ENCODE measurements around the gene GPR137. TPM values are rescaled to one million over a fixed set of nuclear protein-coding genes. Genes with fewer than 3 reads are reported as not detected.

GPR137 gene
- total RNA-seq, 2 experiments from 2014 or later, result 32.5 to 35.7 TPM

GRCh38 chr11:64296830-64297698 is 11.4 kb downstream of the GPR137 start:
- no peak overlapping the region for H3K4me3 Mint-ChIP-seq
- H3K4me1 Mint-ChIP-seq, result peaks cover 22% of the 10 kb centered on the region
- H3K9me3 Mint-ChIP-seq, result no peaks in the 10 kb centered on the region
- H3K27ac Mint-ChIP-seq, result no peak overlapping the region
- H3K27me3 Mint-ChIP-seq, result peaks cover 97% of the 10 kb centered on the region
- DNase-seq, result no peak
- no peaks in the 10 kb centered on the region for H3K36me3 Mint-ChIP-seq

GRCh38 chr11:64297699-64298358 is 12.2 kb downstream of the GPR137 start:
- Mint-ChIP-seq H3K4me1 (peaks cover 18% of the 10 kb centered on the region), H3K9me3 (no peaks in the 10 kb centered on the region), H3K4me3 (no peak overlapping the region), H3K36me3 (no peaks in the 10 kb centered on the region), H3K27ac (no peak overlapping the region), H3K27me3 (peaks cover 97% of the 10 kb centered on the region)
- DNase-seq, result no peak

- DNase-seq, result no peak
- peak overlapping the region; percentile 45 for H3K4me3 Mint-ChIP-seq
- no peaks in the 10 kb centered on the region for H3K9me3 Mint-ChIP-seq
- no peaks in the 10 kb centered on the region for H3K36me3 Mint-ChIP-seq
- H3K27me3 Mint-ChIP-seq, result peaks cover 88% of the 10 kb centered on the region
- no peak overlapping the region for H3K27ac Mint-ChIP-seq
- H3K4me1 Mint-ChIP-seq, result peaks cover 23% of the 10 kb centered on the region
Measured at GRCh38 chr11:64298966-64299846, 13.6 kb downstream of the GPR137 start.

GRCh38 chr11:64299847-64300648 is 14.4 kb downstream of the GPR137 start, which contains the start of gene CATSPERZ:
CATSPERZ (plus strand) TSS chr11:64300358; CDS start chr11:64300411, 53 bp downstream.
- DNase-seq, result no peak
- peaks cover 28% of the 10 kb centered on the region for H3K4me1 Mint-ChIP-seq
- no peak within 1 kb of the TSS for H3K27ac Mint-ChIP-seq
- no peaks in the 10 kb centered on the region for H3K36me3 Mint-ChIP-seq
- peak within 1 kb of the TSS; percentile 61 for H3K4me3 Mint-ChIP-seq
- no peaks in the 10 kb centered on the region for H3K9me3 Mint-ChIP-seq
- peaks cover 80% of the 10 kb centered on the region for H3K27me3 Mint-ChIP-seq

GRCh38 chr11:64303109-64304031 is 17.7 kb downstream of the GPR137 start:
- H3K27ac Mint-ChIP-seq, result no peak overlapping the region

GRCh38 chr11:64304032-64304315 is 18.3 kb downstream of the GPR137 start:
- Mint-ChIP-seq H3K4me1 (peaks cover 31% of the 10 kb centered on the region), H3K9me3 (no peaks in the 10 kb centered on the region)

More at GRCh38 chr11:64303109-64304031, 17.7 kb downstream of the GPR137 start:
- H3K27me3 Mint-ChIP-seq, result peaks cover 46% of the 10 kb centered on the region
- DNase-seq, result no peak
- H3K9me3 Mint-ChIP-seq, result no peaks in the 10 kb centered on the region
- H3K4me3 Mint-ChIP-seq, result peak overlapping the region; percentile 86
- peaks cover 31% of the 10 kb centered on the region for H3K4me1 Mint-ChIP-seq
- peaks cover 14% of the 10 kb centered on the region for H3K36me3 Mint-ChIP-seq

GRCh38 chr11:64304316-64305072 is 18.8 kb downstream of the GPR137 start:
- peak; percentile 94 for DNase-seq
- Mint-ChIP-seq H3K27me3 (peaks cover 35% of the 10 kb centered on the region), H3K4me3 (peak overlapping the region; percentile 86), H3K36me3 (peaks cover 14% of the 10 kb centered on the region), H3K4me1 (peaks cover 31% of the 10 kb centered on the region), H3K9me3 (no peaks in the 10 kb centered on the region), H3K27ac (peak overlapping the region; percentile 98)

More at GRCh38 chr11:64304032-64304315, 18.3 kb downstream of the GPR137 start:
- Mint-ChIP-seq H3K27ac (peak overlapping the region; percentile 98), H3K4me3 (peak overlapping the region; percentile 86), H3K27me3 (peaks cover 40% of the 10 kb centered on the region), H3K36me3 (peaks cover 14% of the 10 kb centered on the region)
- no peak for DNase-seq

- Mint-ChIP-seq H3K36me3 (peaks cover 16% of the 10 kb centered on the region), H3K4me1 (peaks cover 32% of the 10 kb centered on the region), H3K4me3 (peak within 1 kb of the TSS; percentile 98), H3K27ac (peak within 1 kb of the TSS; percentile 98), H3K27me3 (peaks cover 28% of the 10 kb centered on the region), H3K9me3 (no peaks in the 10 kb centered on the region)
- peak; percentile 100 for DNase-seq
Measured at GRCh38 chr11:64305075-64305690, 19.5 kb downstream of the GPR137 start, which contains the start of gene ESRRA. ESRRA (plus strand) TSS chr11:64305524; CDS start chr11:64307180, 1,656 bp downstream.

- H3K27ac Mint-ChIP-seq, result peak overlapping the region; percentile 96
- DNase-seq, result peak; percentile 76
- peaks cover 21% of the 10 kb centered on the region for H3K27me3 Mint-ChIP-seq
- peak overlapping the region; percentile 98 for H3K4me3 Mint-ChIP-seq
- H3K4me1 Mint-ChIP-seq, result peaks cover 27% of the 10 kb centered on the region
- H3K9me3 Mint-ChIP-seq, result no peaks in the 10 kb centered on the region
- H3K36me3 Mint-ChIP-seq, result peaks cover 17% of the 10 kb centered on the region
Measured at GRCh38 chr11:64305691-64306562, 20.3 kb downstream of the GPR137 start.

- no peak for DNase-seq
- Mint-ChIP-seq H3K36me3 (peaks cover 17% of the 10 kb centered on the region), H3K27ac (peak overlapping the region; percentile 96), H3K27me3 (peaks cover 15% of the 10 kb centered on the region), H3K4me1 (peaks cover 27% of the 10 kb centered on the region), H3K9me3 (no peaks in the 10 kb centered on the region), H3K4me3 (peak overlapping the region; percentile 98)
Measured at GRCh38 chr11:64306563-64306875, 20.9 kb downstream of the GPR137 start.

- H3K27me3 Mint-ChIP-seq, result peaks cover 10% of the 10 kb centered on the region
- peak overlapping the region; percentile 96 for H3K27ac Mint-ChIP-seq
- DNase-seq, result no peak
- peak overlapping the region; percentile 98 for H3K4me3 Mint-ChIP-seq
- H3K36me3 Mint-ChIP-seq, result peaks cover 17% of the 10 kb centered on the region
- H3K4me1 Mint-ChIP-seq, result peaks cover 27% of the 10 kb centered on the region
- H3K9me3 Mint-ChIP-seq, result no peaks in the 10 kb centered on the region
Measured at GRCh38 chr11:64306876-64307622, 21.4 kb downstream of the GPR137 start.

All from activated naive CD8-positive, alpha-beta T cell treated with anti-CD3 and anti-CD28 coated beads for 36 hours (primary cell).